Lower leg skin (tissue), 3 donors: ENCODE measurements around the gene NCAPG.

ENCODE experiments used
- POLR2A ChIP-seq, 2 donors: fragments of 450-650 bp; IDR thresholded peaks; one replicate each; pipeline ENCODE4 v1.6.1; 2016 to 2017; ENCODE audit warnings: antibody characterized with exemption in 2 of 2, mild to moderate bottlenecking in 1 of 2, moderate library complexity in 1 of 2
- TF ChIP-seq, protein P1 (sequence below), 3 donors: fragments of 450-650 bp; IDR thresholded peaks; one replicate each; pipeline ENCODE4 v1.5.1; 2016; ENCODE audit warnings: antibody characterized with exemption in 3 of 3, mild to moderate bottlenecking in 3 of 3, moderate library complexity in 2 of 3

DNA sequence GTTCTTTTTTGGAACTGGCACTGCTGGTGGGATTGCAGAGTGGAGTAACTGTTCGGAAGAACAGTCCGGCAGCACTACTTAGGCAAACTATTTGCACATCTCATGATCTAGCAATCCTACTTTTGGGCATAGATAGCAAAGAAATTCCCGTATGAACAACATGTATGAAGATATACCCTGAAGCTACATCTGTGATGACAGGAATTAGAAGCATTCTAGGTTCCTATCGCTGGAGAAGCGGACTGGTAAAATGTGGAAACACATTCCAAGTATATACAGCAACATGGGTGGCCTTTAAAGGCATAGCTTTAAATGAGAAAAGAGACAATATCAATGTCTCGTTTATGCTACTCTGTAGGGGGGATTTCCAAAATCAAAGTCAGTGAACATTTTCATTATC is 3.3 kb upstream of the NCAPG start:
- TF ChIP-seq, protein P1, sequence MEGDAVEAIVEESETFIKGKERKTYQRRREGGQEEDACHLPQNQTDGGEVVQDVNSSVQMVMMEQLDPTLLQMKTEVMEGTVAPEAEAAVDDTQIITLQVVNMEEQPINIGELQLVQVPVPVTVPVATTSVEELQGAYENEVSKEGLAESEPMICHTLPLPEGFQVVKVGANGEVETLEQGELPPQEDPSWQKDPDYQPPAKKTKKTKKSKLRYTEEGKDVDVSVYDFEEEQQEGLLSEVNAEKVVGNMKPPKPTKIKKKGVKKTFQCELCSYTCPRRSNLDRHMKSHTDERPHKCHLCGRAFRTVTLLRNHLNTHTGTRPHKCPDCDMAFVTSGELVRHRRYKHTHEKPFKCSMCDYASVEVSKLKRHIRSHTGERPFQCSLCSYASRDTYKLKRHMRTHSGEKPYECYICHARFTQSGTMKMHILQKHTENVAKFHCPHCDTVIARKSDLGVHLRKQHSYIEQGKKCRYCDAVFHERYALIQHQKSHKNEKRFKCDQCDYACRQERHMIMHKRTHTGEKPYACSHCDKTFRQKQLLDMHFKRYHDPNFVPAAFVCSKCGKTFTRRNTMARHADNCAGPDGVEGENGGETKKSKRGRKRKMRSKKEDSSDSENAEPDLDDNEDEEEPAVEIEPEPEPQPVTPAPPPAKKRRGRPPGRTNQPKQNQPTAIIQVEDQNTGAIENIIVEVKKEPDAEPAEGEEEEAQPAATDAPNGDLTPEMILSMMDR (IDR thresholded peaks at IDR 0.05), result no peak
- no peak for TF ChIP-seq POLR2A (IDR thresholded peaks at IDR 0.05)
